ENCODE data around the gene ANXA2.
"Not testable (repeated sequence)": the region's sequence is repeated elsewhere in the genome, so short reads cannot be mapped to it uniquely, and the experiment has no call there.

The ANXA2 gene

DNA sequence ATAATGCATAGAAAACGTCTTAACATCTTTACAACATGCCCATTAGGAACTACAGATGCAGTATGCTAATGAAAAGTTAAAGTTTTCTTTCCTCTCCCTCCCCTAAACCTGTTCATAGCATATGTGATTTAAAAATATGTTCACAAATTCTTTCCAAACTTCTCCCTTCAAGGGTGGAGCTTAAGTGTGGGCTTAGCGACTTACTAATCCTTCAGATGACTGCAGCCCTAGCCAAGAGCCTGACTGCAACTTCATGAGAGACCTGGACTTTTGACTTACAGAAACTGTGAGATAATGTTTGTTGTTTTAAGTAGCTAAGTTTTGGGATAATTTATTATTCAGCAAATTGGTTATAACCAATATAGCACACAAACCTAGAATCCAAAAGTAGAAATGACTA is 22.0 kb upstream of the ANXA2 start:
- DNase-seq (ENCODE audit: low read depth), result peak; percentile 42

DNA sequence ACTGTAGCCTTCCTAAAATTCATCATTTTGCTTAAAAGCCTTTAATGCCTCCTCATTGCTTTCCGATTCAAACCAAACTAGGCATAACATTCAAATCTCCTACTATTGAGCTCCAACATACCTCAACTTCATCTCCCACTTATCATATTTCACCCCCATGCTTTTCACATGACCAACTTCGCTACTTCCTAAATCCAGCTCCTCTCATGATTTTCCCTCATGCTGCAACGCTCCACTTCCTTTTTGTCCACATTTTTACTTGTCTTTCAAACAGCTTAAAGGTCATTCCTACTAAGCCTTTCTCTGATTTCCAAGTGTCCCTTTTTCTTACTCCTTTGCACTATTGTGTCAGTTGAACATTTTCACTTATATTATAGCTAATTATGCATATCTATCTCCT is 20.3 kb upstream of the ANXA2 start:
- no peak for DNase-seq (ENCODE audit: low read depth)
- TF ChIP-seq, protein P1, sequence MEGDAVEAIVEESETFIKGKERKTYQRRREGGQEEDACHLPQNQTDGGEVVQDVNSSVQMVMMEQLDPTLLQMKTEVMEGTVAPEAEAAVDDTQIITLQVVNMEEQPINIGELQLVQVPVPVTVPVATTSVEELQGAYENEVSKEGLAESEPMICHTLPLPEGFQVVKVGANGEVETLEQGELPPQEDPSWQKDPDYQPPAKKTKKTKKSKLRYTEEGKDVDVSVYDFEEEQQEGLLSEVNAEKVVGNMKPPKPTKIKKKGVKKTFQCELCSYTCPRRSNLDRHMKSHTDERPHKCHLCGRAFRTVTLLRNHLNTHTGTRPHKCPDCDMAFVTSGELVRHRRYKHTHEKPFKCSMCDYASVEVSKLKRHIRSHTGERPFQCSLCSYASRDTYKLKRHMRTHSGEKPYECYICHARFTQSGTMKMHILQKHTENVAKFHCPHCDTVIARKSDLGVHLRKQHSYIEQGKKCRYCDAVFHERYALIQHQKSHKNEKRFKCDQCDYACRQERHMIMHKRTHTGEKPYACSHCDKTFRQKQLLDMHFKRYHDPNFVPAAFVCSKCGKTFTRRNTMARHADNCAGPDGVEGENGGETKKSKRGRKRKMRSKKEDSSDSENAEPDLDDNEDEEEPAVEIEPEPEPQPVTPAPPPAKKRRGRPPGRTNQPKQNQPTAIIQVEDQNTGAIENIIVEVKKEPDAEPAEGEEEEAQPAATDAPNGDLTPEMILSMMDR (IDR thresholded peaks at IDR 0.05; ENCODE audit: insufficient read depth, low read depth, low read length, missing control alignments), result no peak

More for the DNA sequence above, 22.0 kb upstream of the ANXA2 start:
- TF ChIP-seq, protein P1 (IDR thresholded peaks at IDR 0.05; ENCODE audit: insufficient read depth, low read depth, low read length, missing control alignments), result no peak
- no peak overlapping the region for H3K4me3 ChIP-seq (ENCODE audit: low read length)

GRCh38 chr15:60417112-60417511 is 19.3 kb upstream of the ANXA2 start:
- DNase-seq (ENCODE audit: low read depth), result no peak
- H3K4me3 ChIP-seq (ENCODE audit: low read length), result no peak overlapping the region
- TF ChIP-seq, protein P1 (IDR thresholded peaks at IDR 0.05; ENCODE audit: insufficient read depth, low read depth, low read length, missing control alignments), result no peak

More for the DNA sequence above, 20.3 kb upstream of the ANXA2 start:
- H3K4me3 ChIP-seq (ENCODE audit: low read length), result no peak overlapping the region

GRCh38 chr15:60416484-60416883 is 18.7 kb upstream of the ANXA2 start:
- no peak overlapping the region for H3K4me3 ChIP-seq (ENCODE audit: low read length)
- TF ChIP-seq, protein P1 (IDR thresholded peaks at IDR 0.05; ENCODE audit: insufficient read depth, low read depth, low read length, missing control alignments), result no peak
- no peak for DNase-seq (ENCODE audit: low read depth)

- DNase-seq (ENCODE audit: low read depth), result peak; percentile 83
- no peak overlapping the region for H3K4me3 ChIP-seq (ENCODE audit: low read length)
- TF ChIP-seq, protein P1 (IDR thresholded peaks at IDR 0.05; ENCODE audit: insufficient read depth, low read depth, low read length, missing control alignments), result no peak
These were observed 16.4 kb upstream of the ANXA2 start for GRCh38 chr15:60414016-60414682.

DNA sequence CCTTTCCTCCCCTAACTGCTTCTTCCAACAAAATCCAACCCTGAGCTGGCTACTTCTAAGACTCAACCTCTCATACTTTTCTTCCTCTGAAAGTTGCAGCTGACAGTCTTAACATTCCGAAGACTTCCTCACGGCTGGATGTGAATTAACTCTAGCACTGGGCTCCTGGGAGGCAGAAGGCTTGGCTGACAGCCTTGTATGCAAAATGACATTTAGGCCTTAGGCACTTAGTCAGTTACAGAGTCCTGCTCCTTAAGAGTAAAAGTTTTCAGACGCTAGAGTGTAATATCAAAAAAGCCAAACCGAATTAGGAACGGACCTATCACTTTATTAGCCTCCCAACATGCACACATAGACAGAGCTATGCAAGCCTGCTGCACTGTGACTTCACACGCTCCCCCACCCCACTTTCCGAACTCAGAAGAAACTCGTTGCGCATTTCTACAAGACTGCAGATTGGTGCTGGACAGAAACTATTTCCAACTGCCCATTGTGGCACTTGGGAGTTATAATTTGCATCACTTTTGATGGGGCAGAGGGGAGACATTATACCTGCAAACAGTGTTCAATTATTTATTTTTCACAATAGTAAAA is 15.5 kb upstream of the ANXA2 start:
- TF ChIP-seq, protein P1 (IDR thresholded peaks at IDR 0.05; ENCODE audit: insufficient read depth, low read depth, low read length, missing control alignments), result no peak
- H3K4me3 ChIP-seq (ENCODE audit: low read length), result no peak overlapping the region
- DNase-seq (ENCODE audit: low read depth), result peak; percentile 39

- DNase-seq (ENCODE audit: low read depth); H3K4me3 ChIP-seq (ENCODE audit: low read length): not testable (repeated sequence)
These were observed 15.0 kb upstream of the ANXA2 start for GRCh38 chr15:60412807-60413206.
